ENCODE data around the gene CYSLTR2.

The CYSLTR2 gene

DNA sequence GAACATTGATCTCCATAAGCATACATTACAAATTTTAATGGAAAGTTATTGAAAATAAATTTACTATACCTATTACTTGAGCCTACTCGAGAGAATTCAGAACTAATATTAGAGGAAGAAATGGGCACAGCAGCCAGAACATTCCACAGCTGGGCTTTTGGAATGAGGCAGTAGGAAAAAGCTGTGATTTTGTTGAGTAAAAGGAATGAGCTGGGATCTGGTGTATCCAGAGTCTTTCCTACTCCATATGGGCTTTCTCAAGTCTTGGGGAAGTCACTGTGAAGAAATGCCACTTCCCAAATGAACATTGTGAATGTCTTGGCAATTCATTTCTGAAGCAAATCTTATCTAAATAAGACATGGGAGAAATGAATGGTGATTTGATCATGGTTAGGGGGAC lies 93.1 kb downstream of the CYSLTR2 start:
- no peak for DNase-seq (ENCODE audit: low spot score)

DNA sequence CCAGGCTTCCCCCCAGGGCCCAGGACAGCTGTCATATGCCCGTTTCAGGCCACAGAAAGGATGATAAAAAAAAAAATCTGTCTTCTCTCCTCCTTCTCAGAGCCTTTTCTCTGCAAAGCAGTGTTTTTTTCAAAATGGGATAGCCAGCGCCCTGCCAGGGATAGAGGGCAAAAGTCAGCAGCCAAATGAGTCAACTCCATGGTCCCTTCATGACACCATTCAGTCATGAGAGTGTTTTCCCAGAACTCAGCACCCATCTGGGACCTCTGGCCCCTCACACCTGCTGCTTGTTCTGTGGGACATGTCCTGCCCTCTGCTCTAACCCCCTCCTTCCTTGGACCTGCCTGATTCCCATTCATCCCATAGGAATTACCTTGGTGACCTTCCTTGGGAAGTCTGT lies 95.0 kb downstream of the CYSLTR2 start:
- DNase-seq (ENCODE audit: low spot score), result no peak

DNA sequence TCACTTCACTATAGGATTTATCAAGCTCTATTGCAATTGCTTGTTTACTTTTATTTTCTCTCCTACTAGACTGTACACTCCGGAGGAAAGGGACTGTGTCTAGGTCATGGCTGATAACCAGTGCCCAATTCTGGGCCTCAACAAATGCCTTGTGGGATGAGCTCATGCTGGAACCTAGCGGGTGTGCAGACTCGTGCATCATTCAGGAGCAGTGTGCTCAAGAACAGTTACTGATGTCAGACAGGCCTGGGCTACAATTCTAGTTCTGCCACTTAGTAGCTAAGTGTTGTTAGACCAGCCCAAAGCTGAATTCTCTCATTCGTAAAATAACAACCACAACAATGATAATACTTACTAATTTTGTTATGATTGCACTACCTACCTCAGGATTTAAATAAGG lies 95.4 kb downstream of the CYSLTR2 start:
- DNase-seq (ENCODE audit: low spot score), result no peak

DNA sequence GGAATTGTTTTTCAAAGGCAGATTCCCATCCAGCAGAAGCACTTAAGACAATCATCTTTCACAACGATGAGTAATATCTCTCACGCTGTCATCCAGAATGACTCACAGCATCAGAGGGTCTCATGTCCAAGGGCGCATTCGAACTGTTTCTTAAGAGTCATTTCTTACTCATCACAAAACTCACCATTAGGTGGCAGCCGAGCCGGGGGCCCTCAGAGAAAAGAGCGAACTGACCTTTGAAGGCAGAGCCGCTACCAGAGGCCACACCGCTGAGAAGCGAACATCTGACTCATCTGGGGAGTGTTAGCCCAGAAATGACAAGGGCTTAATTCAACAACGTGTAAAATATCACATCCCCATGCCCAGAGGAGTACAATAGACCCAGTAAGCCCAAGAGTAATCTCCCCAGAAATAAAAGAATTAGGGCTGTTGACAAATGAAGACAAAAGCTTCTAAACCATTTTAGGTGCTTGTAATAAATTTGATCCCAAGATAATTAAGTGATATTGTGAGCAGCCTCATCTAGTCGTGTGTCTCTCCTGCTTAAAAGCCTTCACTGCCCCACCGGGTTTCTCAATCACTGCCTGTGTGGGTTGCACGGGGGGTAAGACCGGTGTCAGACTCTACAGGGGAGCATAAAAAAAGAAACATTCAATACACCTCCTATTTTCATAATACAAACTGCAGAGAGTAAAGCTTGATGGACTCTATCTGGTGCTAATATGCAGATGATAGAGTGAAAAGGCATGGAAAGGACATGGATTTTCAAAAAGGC lies 96.2 kb downstream of the CYSLTR2 start:
- DNase-seq (ENCODE audit: low spot score), result peak; percentile 86

DNA sequence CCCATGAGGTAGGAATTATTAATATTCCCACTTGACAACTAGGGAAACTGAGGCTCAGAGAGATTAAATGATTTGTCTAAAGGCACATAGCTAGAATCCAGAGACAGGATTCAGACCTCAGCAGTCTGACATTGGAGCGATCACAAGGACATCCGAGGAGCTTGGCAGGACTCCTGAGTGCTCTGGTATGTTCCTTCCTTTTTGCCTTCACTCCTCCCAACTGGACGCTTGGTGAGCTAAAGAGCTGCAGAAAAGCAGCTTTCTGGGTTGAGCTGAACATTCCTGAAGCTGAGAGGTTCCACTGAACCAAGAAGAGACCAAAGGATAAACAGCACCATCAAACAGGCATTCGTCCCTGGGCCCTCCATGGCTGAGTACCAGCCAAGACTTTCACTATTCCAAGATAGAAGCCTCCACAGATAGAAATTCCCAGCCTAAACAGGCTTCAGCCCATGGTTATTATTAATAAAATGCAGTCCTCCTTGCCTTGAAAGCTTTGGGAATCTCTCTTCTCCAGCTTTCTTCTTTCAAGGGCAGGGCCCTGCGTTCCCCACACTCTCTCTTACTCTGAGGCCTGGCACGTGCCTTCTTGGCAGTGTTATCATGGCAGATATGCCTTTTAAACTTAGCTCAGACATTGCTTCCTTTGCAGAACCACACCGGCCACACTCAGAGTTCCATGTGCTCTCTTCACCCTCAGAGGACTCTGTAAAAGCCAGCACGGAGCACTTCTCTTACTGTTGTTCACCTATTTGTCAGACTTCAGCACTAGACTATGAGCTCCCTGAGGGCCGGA lies 97.1 kb downstream of the CYSLTR2 start:
- no peak for DNase-seq (ENCODE audit: low spot score)

DNA sequence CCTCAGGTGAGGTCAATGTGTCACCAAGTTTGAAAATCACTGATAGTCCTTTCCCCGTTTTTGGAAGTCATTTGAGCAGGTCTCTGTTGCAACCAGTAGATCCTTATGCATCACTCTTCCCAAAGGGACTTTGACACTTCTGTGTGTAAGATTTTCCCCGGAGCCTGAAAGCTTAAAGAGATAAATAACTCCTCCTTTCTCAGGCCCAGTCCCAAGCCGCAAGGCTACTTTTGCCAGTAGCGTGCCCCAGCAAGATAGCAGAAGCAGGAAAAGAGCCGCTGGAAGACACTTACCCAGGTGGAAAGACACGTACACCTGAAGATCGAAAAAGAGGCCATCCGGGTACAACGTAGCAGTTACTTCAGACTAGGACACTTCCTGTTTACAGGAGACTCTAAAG lies 106.9 kb downstream of the CYSLTR2 start:
- DNase-seq (ENCODE audit: low spot score), result no peak
